ENCODE data around the gene GP1BB. TPM values are rescaled to one million over a fixed set of nuclear protein-coding genes. Genes with fewer than 3 reads are reported as not detected.
"Not testable (repeated sequence)": the region's sequence is repeated elsewhere in the genome, so short reads cannot be mapped to it uniquely, and the experiment has no call there.

GP1BB gene
- total RNA-seq, 4 donors from 2014 or later, result 1.5 to 6.6 (median 3.1) TPM

DNA sequence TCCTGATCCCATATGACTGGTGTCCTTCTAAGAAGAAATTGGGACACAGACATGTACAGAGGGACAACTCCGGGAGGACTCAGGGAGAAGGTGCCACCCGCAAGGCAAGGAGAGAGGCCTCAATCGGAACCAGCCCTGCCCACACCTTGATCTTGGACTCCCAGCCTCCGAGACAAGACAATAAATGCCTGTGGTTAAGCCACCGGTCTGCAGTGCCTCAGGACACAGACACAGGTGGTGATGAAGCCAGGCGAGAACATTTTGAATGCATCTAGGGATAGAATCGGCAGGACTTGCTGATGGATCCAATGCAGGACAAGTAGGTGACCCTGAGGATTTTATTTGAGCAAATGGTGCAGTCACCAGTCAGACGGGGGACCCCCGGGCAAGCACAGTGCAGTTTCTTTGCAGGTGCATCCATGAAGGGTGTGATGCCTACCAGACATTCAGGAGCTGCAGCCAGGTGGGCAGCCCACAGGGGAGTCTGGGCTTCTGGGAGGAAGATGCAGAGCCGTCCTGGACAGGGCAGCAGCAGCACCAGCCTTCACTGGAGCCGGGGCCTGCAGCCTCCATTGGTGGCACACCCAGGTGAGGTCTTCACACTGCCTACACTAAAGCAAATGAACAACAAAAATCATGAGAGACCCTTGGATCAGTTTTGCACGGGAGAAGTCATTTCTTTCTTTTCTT lies 29.2 kb upstream of the GP1BB start:
- DNase-seq, result no peak
- intact Hi-C loops (cut with DNase I), result no loop called here
- Histone ChIP-seq H3K4me3 (replicated peaks in 1 of 3) (no peak overlapping the region), H3K4me1 (peaks cover 0 to 15% of the 10 kb centered on the region in 2 donors), H3K36me3 (no peaks in the 10 kb centered on the region), H3K27me3 (no peaks in the 10 kb centered on the region), H3K9me3 (no peaks in the 10 kb centered on the region), H3K27ac (no peak overlapping the region)
- TF ChIP-seq, protein P1, sequence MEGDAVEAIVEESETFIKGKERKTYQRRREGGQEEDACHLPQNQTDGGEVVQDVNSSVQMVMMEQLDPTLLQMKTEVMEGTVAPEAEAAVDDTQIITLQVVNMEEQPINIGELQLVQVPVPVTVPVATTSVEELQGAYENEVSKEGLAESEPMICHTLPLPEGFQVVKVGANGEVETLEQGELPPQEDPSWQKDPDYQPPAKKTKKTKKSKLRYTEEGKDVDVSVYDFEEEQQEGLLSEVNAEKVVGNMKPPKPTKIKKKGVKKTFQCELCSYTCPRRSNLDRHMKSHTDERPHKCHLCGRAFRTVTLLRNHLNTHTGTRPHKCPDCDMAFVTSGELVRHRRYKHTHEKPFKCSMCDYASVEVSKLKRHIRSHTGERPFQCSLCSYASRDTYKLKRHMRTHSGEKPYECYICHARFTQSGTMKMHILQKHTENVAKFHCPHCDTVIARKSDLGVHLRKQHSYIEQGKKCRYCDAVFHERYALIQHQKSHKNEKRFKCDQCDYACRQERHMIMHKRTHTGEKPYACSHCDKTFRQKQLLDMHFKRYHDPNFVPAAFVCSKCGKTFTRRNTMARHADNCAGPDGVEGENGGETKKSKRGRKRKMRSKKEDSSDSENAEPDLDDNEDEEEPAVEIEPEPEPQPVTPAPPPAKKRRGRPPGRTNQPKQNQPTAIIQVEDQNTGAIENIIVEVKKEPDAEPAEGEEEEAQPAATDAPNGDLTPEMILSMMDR (IDR thresholded peaks at IDR 0.05), result no peak
- no peak for TF ChIP-seq POLR2A (IDR thresholded peaks at IDR 0.05)
- 85 to 94% methylated on average over 12 of the region's 12 CpGs for WGBS, 2 donors

DNA sequence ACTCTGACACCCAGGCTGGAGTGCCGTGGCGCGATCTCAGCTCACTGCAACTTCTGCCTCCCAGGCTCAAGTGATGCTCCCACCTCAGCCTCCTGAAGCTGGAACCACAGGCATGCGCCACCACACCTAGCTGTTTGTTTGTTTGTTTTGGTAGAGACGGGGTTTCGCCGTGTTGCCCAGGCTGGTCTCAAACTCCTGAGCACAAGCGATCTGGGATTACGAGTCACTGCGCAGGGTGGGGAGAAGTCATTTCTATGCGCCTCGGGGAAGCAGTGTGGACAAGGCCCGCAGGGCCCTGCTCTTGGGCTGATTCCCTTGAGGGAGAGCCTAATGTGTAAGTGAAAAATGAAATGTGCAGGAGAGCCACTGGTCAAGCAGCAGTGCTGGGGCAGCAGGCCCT lies 28.6 kb upstream of the GP1BB start:
- WGBS, 2 donors, result 89 to 92% methylated on average over 13 of the region's 13 CpGs
- DNase-seq, result no peak
- Histone ChIP-seq H3K27me3 (no peaks in the 10 kb centered on the region), H3K36me3 (no peaks in the 10 kb centered on the region), H3K4me3 (replicated peaks in 1 of 3) (no peak overlapping the region), H3K9me3 (no peaks in the 10 kb centered on the region), H3K27ac (no peak overlapping the region), H3K4me1 (peaks cover 0 to 15% of the 10 kb centered on the region in 2 donors)
- intact Hi-C loops (cut with DNase I), result no loop called here
- TF ChIP-seq POLR2A (IDR thresholded peaks at IDR 0.05), result no peak
- TF ChIP-seq, protein P1 (IDR thresholded peaks at IDR 0.05), result no peak

DNA sequence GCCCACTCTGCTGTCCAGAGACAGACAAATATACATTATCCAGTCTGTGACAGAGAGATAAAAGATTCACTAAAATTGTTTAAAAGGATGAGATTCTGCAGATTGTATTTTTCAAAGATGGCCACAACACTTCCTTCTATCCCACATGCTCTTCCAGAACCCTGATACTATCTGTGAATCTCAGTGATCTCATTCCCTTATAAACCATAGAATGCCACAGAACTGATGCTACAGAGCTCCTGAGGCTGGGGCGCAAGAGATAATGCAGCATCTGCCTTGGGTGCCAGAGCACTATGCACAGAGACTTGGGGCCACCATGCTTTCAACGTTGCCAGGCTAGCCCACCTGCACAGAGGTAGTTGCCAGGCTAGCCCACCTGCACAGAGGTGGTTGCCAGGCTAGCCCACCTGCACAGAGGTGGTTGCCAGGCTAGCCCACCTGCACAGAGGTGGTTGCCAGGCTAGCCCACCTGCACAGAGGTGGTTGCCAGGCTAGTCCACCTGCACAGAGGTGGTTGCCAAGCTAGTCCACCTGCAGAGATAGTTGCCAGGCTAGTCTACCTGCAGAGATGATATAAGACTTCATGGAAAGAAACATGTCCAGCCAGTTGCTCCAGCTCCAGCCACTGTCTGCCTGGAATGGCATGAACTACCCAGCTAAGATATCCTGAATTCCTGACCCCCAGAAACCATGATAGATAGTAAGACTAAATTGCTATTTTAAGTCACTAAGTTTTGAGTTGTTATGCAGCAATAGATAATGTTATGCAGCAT lies 26.6 kb upstream of the GP1BB start:
- no peak overlapping the region for H3K4me3 ChIP-seq (replicated peaks in 1 of 3)
- no peak overlapping the region for H3K27ac ChIP-seq
- intact Hi-C loops (cut with DNase I), result no loop called here
- H3K36me3 ChIP-seq, result no peaks in the 10 kb centered on the region
- H3K4me1 ChIP-seq, result peaks cover 0 to 6% of the 10 kb centered on the region in 2 donors
- no peaks in the 10 kb centered on the region for H3K9me3 ChIP-seq
- TF ChIP-seq POLR2A (IDR thresholded peaks at IDR 0.05), result no peak
- TF ChIP-seq, protein P1 (IDR thresholded peaks at IDR 0.05), result no peak
- no peaks in the 10 kb centered on the region for H3K27me3 ChIP-seq
- WGBS, 2 donors, result 100% methylated on average over 2 of the region's 2 CpGs
- DNase-seq, result no peak

DNA sequence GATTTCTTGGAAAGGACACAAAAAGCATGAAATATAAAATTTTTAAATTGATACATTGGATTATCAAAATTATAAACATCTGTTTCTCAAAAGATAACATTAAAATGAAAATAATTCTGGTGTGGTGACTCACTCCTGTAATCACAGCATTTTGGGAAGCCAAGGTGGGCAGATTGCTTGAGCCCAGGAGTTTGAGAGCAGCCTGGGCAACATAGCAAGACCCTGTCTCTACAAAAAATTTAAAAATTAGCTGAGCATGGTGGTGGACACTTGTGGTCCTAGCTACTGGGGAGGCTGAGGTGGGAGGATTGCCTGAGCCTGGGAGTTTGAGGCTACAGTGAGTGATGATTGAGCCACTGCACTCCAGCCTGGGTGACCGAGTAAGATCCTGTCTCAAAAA lies 25.5 kb upstream of the GP1BB start:
- DNase-seq; H3K27ac ChIP-seq; intact Hi-C loops (cut with DNase I); H3K4me1 ChIP-seq; H3K9me3 ChIP-seq; H3K4me3 ChIP-seq (replicated peaks in 1 of 3); H3K27me3 ChIP-seq; H3K36me3 ChIP-seq: not testable (repeated sequence)
- 88 to 91% methylated on average over 1 of the region's 1 CpG for WGBS, 2 donors

DNA sequence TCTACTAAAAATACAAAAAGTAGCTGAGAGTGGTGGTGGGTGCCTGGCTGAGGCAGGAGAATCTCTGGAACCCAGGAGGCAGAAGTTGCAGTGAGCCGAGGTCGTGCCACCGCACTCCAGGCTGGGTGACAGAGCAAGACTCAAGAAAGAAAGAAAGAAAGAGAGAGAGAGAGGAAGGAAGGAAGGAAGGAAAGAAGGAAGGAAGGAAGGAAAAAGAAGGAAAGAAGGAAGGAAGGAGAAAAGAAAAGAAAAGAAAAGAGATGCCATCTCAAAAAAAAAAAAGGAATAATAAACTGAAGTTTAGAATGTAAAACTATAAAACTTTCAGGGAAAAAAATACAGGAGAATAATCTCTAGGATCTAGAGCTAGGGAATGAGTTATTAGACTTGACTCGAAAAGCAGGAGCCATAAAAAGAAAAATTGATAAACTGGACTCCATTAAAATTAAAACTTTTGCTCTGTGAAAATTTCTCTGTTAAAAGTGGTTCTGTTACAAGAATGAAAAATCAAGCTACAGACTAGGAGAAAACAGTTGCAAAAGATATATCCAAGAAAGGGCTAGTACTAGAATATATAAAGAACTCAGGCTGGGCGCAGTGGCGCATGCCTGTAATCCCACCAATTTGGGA lies 22.4 kb upstream of the GP1BB start:
- Histone ChIP-seq H3K4me1 (peaks cover 0 to 5% of the 10 kb centered on the region in 2 donors), H3K4me3 (replicated peaks in 1 of 3) (no peak overlapping the region), H3K9me3 (no peaks in the 10 kb centered on the region), H3K27ac (no peak overlapping the region), H3K36me3 (no peaks in the 10 kb centered on the region), H3K27me3 (no peaks in the 10 kb centered on the region)
- WGBS, 2 donors, result 95% methylated on average over 6 of the region's 6 CpGs
- intact Hi-C loops (cut with DNase I), result no loop called here
- DNase-seq, result no peak
- no peak for TF ChIP-seq POLR2A (IDR thresholded peaks at IDR 0.05)
- TF ChIP-seq, protein P1 (IDR thresholded peaks at IDR 0.05), result no peak
